ENCODE measurements around the gene PECR. TPM values are rescaled to one million over a fixed set of nuclear protein-coding genes. Genes with fewer than 3 reads are reported as not detected.

The PECR gene
- total and polyA plus RNA-seq, 4 donors, result 10.6 to 25.9 (median 13.4) TPM

GRCh38 chr2:216047397-216047796, 34.2 kb downstream of the PECR start:
- WGBS, 2 donors, result 95 to 98% methylated on average over 2 of the region's 2 CpGs
- no peak for TF ChIP-seq CTCF (IDR thresholded peaks at IDR 0.05; ENCODE audit: control extremely low read depth, extremely low read depth)
- no peak overlapping the region for H3K4me3 ChIP-seq
- no peaks in the 10 kb centered on the region for H3K4me1 ChIP-seq (ENCODE audit: control insufficient read depth in 5 of 5, insufficient read depth in 5 of 5, low read length in 5 of 5)
- H3K9me3 ChIP-seq (ENCODE audit: control insufficient read depth in 4 of 4, insufficient read depth in 3 of 4, low read length in 3 of 4), result no peaks in the 10 kb centered on the region
- DNase-seq, result no peak
- peaks cover 3 to 6% (median 5%) of the 10 kb centered on the region in 4 donors for H3K36me3 ChIP-seq (ENCODE audit: control insufficient read depth in 4 of 4, insufficient read depth in 4 of 4, low read length in 4 of 4)
- H3K9ac ChIP-seq (ENCODE audit: insufficient read depth in 1 of 2, low read length in 2 of 2), result no peak overlapping the region
- no peak overlapping the region for H3K27ac ChIP-seq (ENCODE audit: low read depth in 1 of 2, low read length in 1 of 2)
- ATAC-seq (ENCODE audit: insufficient read depth, low FRiP score), result no peak
- H3K27me3 ChIP-seq (ENCODE audit: control insufficient read depth in 3 of 3, insufficient read depth in 3 of 3, low read length in 2 of 3), result no peaks in the 10 kb centered on the region

- Histone ChIP-seq H3K27me3 (ENCODE audit: control insufficient read depth in 3 of 3, insufficient read depth in 3 of 3, low read length in 2 of 3) (no peaks in the 10 kb centered on the region), H3K9ac (ENCODE audit: insufficient read depth in 1 of 2, low read length in 2 of 2) (no peak overlapping the region), H3K4me3 (no peak overlapping the region), H3K36me3 (ENCODE audit: control insufficient read depth in 4 of 4, insufficient read depth in 4 of 4, low read length in 4 of 4) (peaks cover 4 to 11% (median 7%) of the 10 kb centered on the region in 4 donors), H3K27ac (ENCODE audit: low read depth in 1 of 2, low read length in 1 of 2) (no peak overlapping the region), H3K4me1 (ENCODE audit: control insufficient read depth in 5 of 5, insufficient read depth in 5 of 5, low read length in 5 of 5) (no peaks in the 10 kb centered on the region), H3K9me3 (ENCODE audit: control insufficient read depth in 4 of 4, insufficient read depth in 3 of 4, low read length in 3 of 4) (no peaks in the 10 kb centered on the region)
- peak in 2 of 3 donors; percentile 15 to 48 for DNase-seq
- ATAC-seq (ENCODE audit: insufficient read depth, low FRiP score), result no peak
- no peak for TF ChIP-seq CTCF (IDR thresholded peaks at IDR 0.05; ENCODE audit: control extremely low read depth, extremely low read depth)
- 68 to 79% methylated on average over 5 of the region's 5 CpGs for WGBS, 2 donors
These were observed 36.6 kb downstream of the PECR start for GRCh38 chr2:216044883-216045486.

GRCh38 chr2:216043949-216044348, 37.7 kb downstream of the PECR start:
- Histone ChIP-seq H3K4me3 (no peak overlapping the region), H3K9ac (ENCODE audit: insufficient read depth in 1 of 2, low read length in 2 of 2) (no peak overlapping the region), H3K27me3 (ENCODE audit: control insufficient read depth in 3 of 3, insufficient read depth in 3 of 3, low read length in 2 of 3) (no peaks in the 10 kb centered on the region), H3K9me3 (ENCODE audit: control insufficient read depth in 4 of 4, insufficient read depth in 3 of 4, low read length in 3 of 4) (no peaks in the 10 kb centered on the region), H3K27ac (ENCODE audit: low read depth in 1 of 2, low read length in 1 of 2) (no peak overlapping the region), H3K36me3 (ENCODE audit: control insufficient read depth in 4 of 4, insufficient read depth in 4 of 4, low read length in 4 of 4) (peaks cover 4 to 13% (median 6%) of the 10 kb centered on the region in 4 donors), H3K4me1 (ENCODE audit: control insufficient read depth in 5 of 5, insufficient read depth in 5 of 5, low read length in 5 of 5) (no peaks in the 10 kb centered on the region)
- DNase-seq (no peak), ATAC-seq (ENCODE audit: insufficient read depth, low FRiP score) (no peak)
- no peak for TF ChIP-seq CTCF (IDR thresholded peaks at IDR 0.05; ENCODE audit: control extremely low read depth, extremely low read depth)
- WGBS, 2 donors, result 97 to 99% methylated on average over 5 of the region's 5 CpGs

GRCh38 chr2:216041438-216041837, 40.2 kb downstream of the PECR start:
- 95% methylated on average over 2 of the region's 2 CpGs for WGBS, 2 donors
- ATAC-seq (ENCODE audit: insufficient read depth, low FRiP score), result no peak
- no peak for DNase-seq
- H3K9me3 ChIP-seq (ENCODE audit: control insufficient read depth in 4 of 4, insufficient read depth in 3 of 4, low read length in 3 of 4), result no peaks in the 10 kb centered on the region
- no peaks in the 10 kb centered on the region for H3K4me1 ChIP-seq (ENCODE audit: control insufficient read depth in 5 of 5, insufficient read depth in 5 of 5, low read length in 5 of 5)
- H3K9ac ChIP-seq (ENCODE audit: insufficient read depth in 1 of 2, low read length in 2 of 2), result no peak overlapping the region
- no peak overlapping the region for H3K4me3 ChIP-seq
- H3K36me3 ChIP-seq (ENCODE audit: control insufficient read depth in 4 of 4, insufficient read depth in 4 of 4, low read length in 4 of 4), result peaks cover 4 to 15% (median 5%) of the 10 kb centered on the region in 4 donors
- no peak for TF ChIP-seq CTCF (IDR thresholded peaks at IDR 0.05; ENCODE audit: control extremely low read depth, extremely low read depth)
- H3K27me3 ChIP-seq (ENCODE audit: control insufficient read depth in 3 of 3, insufficient read depth in 3 of 3, low read length in 2 of 3), result no peaks in the 10 kb centered on the region
- no peak overlapping the region for H3K27ac ChIP-seq (ENCODE audit: low read depth in 1 of 2, low read length in 1 of 2)
